H1 (cell line): ENCODE measurements around the gene MCC.

Source experiments
- HDAC2 ChIP-seq, 2 experiments: fragments of 300-600 bp in 1 of 2; sonication (generic) in 1 of 2; IDR thresholded peaks; 2 replicates each; pipeline ENCODE4 v1.6.1; 2011 to 2012; ENCODE audit warnings: low read depth in 2 of 2, low read length in 2 of 2, mild to moderate bottlenecking in 2 of 2, moderate library complexity in 2 of 2, borderline replicate concordance in 1 of 2, inconsistent platforms in 1 of 2
- YY1 ChIP-seq: IDR thresholded peaks from 2 replicates; pipeline ENCODE4 v1.6.1; 2011; ENCODE audit warnings: low read depth, mild to moderate bottlenecking, low read length
- TF ChIP-seq, protein P1 (sequence below), 3 experiments: IDR thresholded peaks; 1 replicate in 2 of 3; 2 replicates in 1 of 3; pipeline versions ENCODE4 v1.5.1 to v1.6.1; 2011; ENCODE audit warnings: low read length in 3 of 3, mild to moderate bottlenecking in 3 of 3, inconsistent platforms in 2 of 3, low read depth in 1 of 3, moderate library complexity in 1 of 3; ENCODE audit not compliant: insufficient read depth in 1 of 3; ENCODE audit errors: control extremely low read depth in 1 of 3
- TF ChIP-seq, protein P2 (sequence below): IDR thresholded peaks from 2 replicates; pipeline ENCODE4 v1.6.1; 2012; ENCODE audit warnings: low read length, inconsistent platforms
- TF ChIP-seq, protein P3 (sequence below): IDR thresholded peaks from 2 replicates; pipeline ENCODE4 v1.6.1; 2012; ENCODE audit warnings: inconsistent platforms

DNA sequence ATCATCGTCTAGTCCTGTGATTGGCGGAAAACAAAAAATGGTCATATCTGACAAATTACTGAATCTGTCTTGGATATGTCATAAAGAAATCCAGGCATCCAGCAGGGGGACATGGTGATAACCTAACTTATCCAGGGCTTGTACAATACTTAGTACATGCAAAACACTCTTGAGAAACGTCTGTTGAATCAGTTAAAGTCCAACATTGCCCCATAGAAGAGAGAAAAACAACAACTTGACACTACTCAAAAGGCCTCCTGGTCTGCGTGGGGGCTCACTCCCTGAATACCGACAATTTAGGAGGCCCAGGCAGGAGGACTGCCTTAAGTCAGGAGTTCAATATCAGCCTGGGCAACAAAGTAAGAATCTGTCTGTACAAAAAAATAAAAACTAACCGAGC is 294.1 kb downstream of the MCC start:
- TF ChIP-seq, protein P1, sequence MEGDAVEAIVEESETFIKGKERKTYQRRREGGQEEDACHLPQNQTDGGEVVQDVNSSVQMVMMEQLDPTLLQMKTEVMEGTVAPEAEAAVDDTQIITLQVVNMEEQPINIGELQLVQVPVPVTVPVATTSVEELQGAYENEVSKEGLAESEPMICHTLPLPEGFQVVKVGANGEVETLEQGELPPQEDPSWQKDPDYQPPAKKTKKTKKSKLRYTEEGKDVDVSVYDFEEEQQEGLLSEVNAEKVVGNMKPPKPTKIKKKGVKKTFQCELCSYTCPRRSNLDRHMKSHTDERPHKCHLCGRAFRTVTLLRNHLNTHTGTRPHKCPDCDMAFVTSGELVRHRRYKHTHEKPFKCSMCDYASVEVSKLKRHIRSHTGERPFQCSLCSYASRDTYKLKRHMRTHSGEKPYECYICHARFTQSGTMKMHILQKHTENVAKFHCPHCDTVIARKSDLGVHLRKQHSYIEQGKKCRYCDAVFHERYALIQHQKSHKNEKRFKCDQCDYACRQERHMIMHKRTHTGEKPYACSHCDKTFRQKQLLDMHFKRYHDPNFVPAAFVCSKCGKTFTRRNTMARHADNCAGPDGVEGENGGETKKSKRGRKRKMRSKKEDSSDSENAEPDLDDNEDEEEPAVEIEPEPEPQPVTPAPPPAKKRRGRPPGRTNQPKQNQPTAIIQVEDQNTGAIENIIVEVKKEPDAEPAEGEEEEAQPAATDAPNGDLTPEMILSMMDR (IDR thresholded peaks at IDR 0.05; ENCODE audit: control extremely low read depth in 1 of 3, insufficient read depth in 1 of 3, low read depth in 1 of 3, low read length in 3 of 3), result no peak
- TF ChIP-seq HDAC2 (IDR thresholded peaks at IDR 0.05; ENCODE audit: borderline replicate concordance in 1 of 2, low read depth in 2 of 2, low read length in 2 of 2) (no peak), YY1 (no peak)
- TF ChIP-seq, protein P2, sequence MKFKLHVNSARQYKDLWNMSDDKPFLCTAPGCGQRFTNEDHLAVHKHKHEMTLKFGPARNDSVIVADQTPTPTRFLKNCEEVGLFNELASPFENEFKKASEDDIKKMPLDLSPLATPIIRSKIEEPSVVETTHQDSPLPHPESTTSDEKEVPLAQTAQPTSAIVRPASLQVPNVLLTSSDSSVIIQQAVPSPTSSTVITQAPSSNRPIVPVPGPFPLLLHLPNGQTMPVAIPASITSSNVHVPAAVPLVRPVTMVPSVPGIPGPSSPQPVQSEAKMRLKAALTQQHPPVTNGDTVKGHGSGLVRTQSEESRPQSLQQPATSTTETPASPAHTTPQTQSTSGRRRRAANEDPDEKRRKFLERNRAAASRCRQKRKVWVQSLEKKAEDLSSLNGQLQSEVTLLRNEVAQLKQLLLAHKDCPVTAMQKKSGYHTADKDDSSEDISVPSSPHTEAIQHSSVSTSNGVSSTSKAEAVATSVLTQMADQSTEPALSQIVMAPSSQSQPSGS, result no peak
- TF ChIP-seq, protein P3, sequence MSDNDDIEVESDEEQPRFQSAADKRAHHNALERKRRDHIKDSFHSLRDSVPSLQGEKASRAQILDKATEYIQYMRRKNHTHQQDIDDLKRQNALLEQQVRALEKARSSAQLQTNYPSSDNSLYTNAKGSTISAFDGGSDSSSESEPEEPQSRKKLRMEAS, result no peak
